ENCODE data around the gene UIMC1.
"Not testable (repeated sequence)": the region's sequence is repeated elsewhere in the genome, so short reads cannot be mapped to it uniquely, and the experiment has no call there.

UIMC1 gene

GRCh38 chr5:177015156-177015555 lies 8.6 kb upstream of the UIMC1 start:
- Histone ChIP-seq H3K4me1 (ENCODE audit: control insufficient read depth in 2 of 2, insufficient read depth in 2 of 2, low read length in 2 of 2) (no peaks in the 10 kb centered on the region), H3K9ac (ENCODE audit: low read depth in 1 of 2, low read length in 2 of 2) (no peak overlapping the region), H3K36me3 (ENCODE audit: control insufficient read depth in 2 of 2, insufficient read depth in 2 of 2, low read length in 2 of 2) (no peaks in the 10 kb centered on the region), H3K9me3 (ENCODE audit: control insufficient read depth in 2 of 2, low read length in 2 of 2) (no peaks in the 10 kb centered on the region), H3K4me3 (ENCODE audit: low read length in 2 of 2) (no peak overlapping the region), H3K27me3 (ENCODE audit: control insufficient read depth in 2 of 2, insufficient read depth in 2 of 2, low read length in 2 of 2) (no peaks in the 10 kb centered on the region), H3K27ac (ENCODE audit: low read depth in 2 of 2, low read length in 2 of 2) (no peak overlapping the region)

GRCh38 chr5:177010153-177010552 lies 3.6 kb upstream of the UIMC1 start:
- Histone ChIP-seq H3K4me1 (ENCODE audit: control insufficient read depth in 2 of 2, insufficient read depth in 2 of 2, low read length in 2 of 2) (peaks cover 4 to 5% of the 10 kb centered on the region in 2 donors), H3K9ac (ENCODE audit: low read depth in 1 of 2, low read length in 2 of 2) (no peak overlapping the region), H3K4me3 (ENCODE audit: low read length in 2 of 2) (no peak overlapping the region), H3K36me3 (ENCODE audit: control insufficient read depth in 2 of 2, insufficient read depth in 2 of 2, low read length in 2 of 2) (no peaks in the 10 kb centered on the region), H3K27ac (ENCODE audit: low read depth in 2 of 2, low read length in 2 of 2) (no peak overlapping the region), H3K9me3 (ENCODE audit: control insufficient read depth in 2 of 2, low read length in 2 of 2) (no peaks in the 10 kb centered on the region), H3K27me3 (ENCODE audit: control insufficient read depth in 2 of 2, insufficient read depth in 2 of 2, low read length in 2 of 2) (no peaks in the 10 kb centered on the region)

- H3K9me3 ChIP-seq (ENCODE audit: control insufficient read depth in 2 of 2, low read length in 2 of 2) = no peaks in the 10 kb centered on the region
- no peak overlapping the region for H3K4me3 ChIP-seq (ENCODE audit: low read length in 2 of 2)
- H3K4me1 ChIP-seq (ENCODE audit: control insufficient read depth in 2 of 2, insufficient read depth in 2 of 2, low read length in 2 of 2) = peaks cover 11 to 13% of the 10 kb centered on the region in 2 donors
- no peak overlapping the region for H3K27ac ChIP-seq (ENCODE audit: low read depth in 2 of 2, low read length in 2 of 2)
- no peaks in the 10 kb centered on the region for H3K36me3 ChIP-seq (ENCODE audit: control insufficient read depth in 2 of 2, insufficient read depth in 2 of 2, low read length in 2 of 2)
- H3K9ac ChIP-seq (ENCODE audit: low read depth in 1 of 2, low read length in 2 of 2) = no peak overlapping the region
- H3K27me3 ChIP-seq (ENCODE audit: control insufficient read depth in 2 of 2, insufficient read depth in 2 of 2, low read length in 2 of 2) = no peaks in the 10 kb centered on the region
Observed at GRCh38 chr5:177008716-177009115, 2.1 kb upstream of the UIMC1 start.

GRCh38 chr5:177005619-177006264 lies 837 bp downstream of the UIMC1 start:
- Histone ChIP-seq H3K9ac (ENCODE audit: low read depth in 1 of 2, low read length in 2 of 2) (peak overlapping the region; percentile 81 to 92), H3K27me3 (ENCODE audit: control insufficient read depth in 2 of 2, insufficient read depth in 2 of 2, low read length in 2 of 2) (no peaks in the 10 kb centered on the region), H3K9me3 (ENCODE audit: control insufficient read depth in 2 of 2, low read length in 2 of 2) (no peaks in the 10 kb centered on the region), H3K4me1 (ENCODE audit: control insufficient read depth in 2 of 2, insufficient read depth in 2 of 2, low read length in 2 of 2) (peaks cover 11 to 13% of the 10 kb centered on the region in 2 donors), H3K27ac (ENCODE audit: low read depth in 2 of 2, low read length in 2 of 2) (peak overlapping the region; percentile 93 to 94), H3K4me3 (ENCODE audit: low read length in 2 of 2) (peak overlapping the region; percentile 92 to 94), H3K36me3 (ENCODE audit: control insufficient read depth in 2 of 2, insufficient read depth in 2 of 2, low read length in 2 of 2) (no peaks in the 10 kb centered on the region)

- Histone ChIP-seq H3K9ac (ENCODE audit: low read depth in 1 of 2, low read length in 2 of 2) (peak overlapping the region in 1 of 2 donors; percentile 92), H3K27ac (ENCODE audit: low read depth in 2 of 2, low read length in 2 of 2) (no peak overlapping the region), H3K4me1 (ENCODE audit: control insufficient read depth in 2 of 2, insufficient read depth in 2 of 2, low read length in 2 of 2) (peaks cover 11 to 13% of the 10 kb centered on the region in 2 donors), H3K27me3 (ENCODE audit: control insufficient read depth in 2 of 2, insufficient read depth in 2 of 2, low read length in 2 of 2) (no peaks in the 10 kb centered on the region), H3K36me3 (ENCODE audit: control insufficient read depth in 2 of 2, insufficient read depth in 2 of 2, low read length in 2 of 2) (no peaks in the 10 kb centered on the region), H3K9me3 (ENCODE audit: control insufficient read depth in 2 of 2, low read length in 2 of 2) (no peaks in the 10 kb centered on the region), H3K4me3 (ENCODE audit: low read length in 2 of 2) (peak overlapping the region; percentile 92 to 94)
Observed at GRCh38 chr5:177004961-177005360, 1.6 kb downstream of the UIMC1 start.

GRCh38 chr5:177003649-177004048 lies 2.9 kb downstream of the UIMC1 start:
- Histone ChIP-seq H3K4me1 (ENCODE audit: control insufficient read depth in 2 of 2, insufficient read depth in 2 of 2, low read length in 2 of 2) (peaks cover 11 to 13% of the 10 kb centered on the region in 2 donors), H3K27me3 (ENCODE audit: control insufficient read depth in 2 of 2, insufficient read depth in 2 of 2, low read length in 2 of 2) (no peaks in the 10 kb centered on the region), H3K36me3 (ENCODE audit: control insufficient read depth in 2 of 2, insufficient read depth in 2 of 2, low read length in 2 of 2) (no peaks in the 10 kb centered on the region), H3K27ac (ENCODE audit: low read depth in 2 of 2, low read length in 2 of 2) (no peak overlapping the region), H3K9me3 (ENCODE audit: control insufficient read depth in 2 of 2, low read length in 2 of 2) (no peaks in the 10 kb centered on the region), H3K4me3 (ENCODE audit: low read length in 2 of 2) (no peak overlapping the region), H3K9ac (ENCODE audit: low read depth in 1 of 2, low read length in 2 of 2) (no peak overlapping the region)

GRCh38 chr5:176999526-176999925 lies 7.1 kb downstream of the UIMC1 start:
- H3K4me3 ChIP-seq (ENCODE audit: low read length in 2 of 2); H3K27me3 ChIP-seq (ENCODE audit: control insufficient read depth in 2 of 2, insufficient read depth in 2 of 2, low read length in 2 of 2); H3K4me1 ChIP-seq (ENCODE audit: control insufficient read depth in 2 of 2, insufficient read depth in 2 of 2, low read length in 2 of 2); H3K9me3 ChIP-seq (ENCODE audit: control insufficient read depth in 2 of 2, low read length in 2 of 2); H3K27ac ChIP-seq (ENCODE audit: low read depth in 2 of 2, low read length in 2 of 2); H3K36me3 ChIP-seq (ENCODE audit: control insufficient read depth in 2 of 2, insufficient read depth in 2 of 2, low read length in 2 of 2); H3K9ac ChIP-seq (ENCODE audit: low read depth in 1 of 2, low read length in 2 of 2): not testable (repeated sequence)

- Histone ChIP-seq H3K36me3 (ENCODE audit: control insufficient read depth in 2 of 2, insufficient read depth in 2 of 2, low read length in 2 of 2) (no peaks in the 10 kb centered on the region), H3K9ac (ENCODE audit: low read depth in 1 of 2, low read length in 2 of 2) (no peak overlapping the region), H3K27ac (ENCODE audit: low read depth in 2 of 2, low read length in 2 of 2) (no peak overlapping the region), H3K27me3 (ENCODE audit: control insufficient read depth in 2 of 2, insufficient read depth in 2 of 2, low read length in 2 of 2) (no peaks in the 10 kb centered on the region), H3K4me3 (ENCODE audit: low read length in 2 of 2) (no peak overlapping the region), H3K4me1 (ENCODE audit: control insufficient read depth in 2 of 2, insufficient read depth in 2 of 2, low read length in 2 of 2) (no peaks in the 10 kb centered on the region), H3K9me3 (ENCODE audit: control insufficient read depth in 2 of 2, low read length in 2 of 2) (no peaks in the 10 kb centered on the region)
Observed at GRCh38 chr5:176998828-176999227, 7.8 kb downstream of the UIMC1 start.

- H3K9me3 ChIP-seq (ENCODE audit: control insufficient read depth in 2 of 2, low read length in 2 of 2) = no peaks in the 10 kb centered on the region
- no peak overlapping the region for H3K4me3 ChIP-seq (ENCODE audit: low read length in 2 of 2)
- no peaks in the 10 kb centered on the region for H3K4me1 ChIP-seq (ENCODE audit: control insufficient read depth in 2 of 2, insufficient read depth in 2 of 2, low read length in 2 of 2)
- H3K9ac ChIP-seq (ENCODE audit: low read depth in 1 of 2, low read length in 2 of 2) = no peak overlapping the region
- no peaks in the 10 kb centered on the region for H3K27me3 ChIP-seq (ENCODE audit: control insufficient read depth in 2 of 2, insufficient read depth in 2 of 2, low read length in 2 of 2)
- no peaks in the 10 kb centered on the region for H3K36me3 ChIP-seq (ENCODE audit: control insufficient read depth in 2 of 2, insufficient read depth in 2 of 2, low read length in 2 of 2)
- no peak overlapping the region for H3K27ac ChIP-seq (ENCODE audit: low read depth in 2 of 2, low read length in 2 of 2)
Observed at GRCh38 chr5:176996780-176997179, 9.8 kb downstream of the UIMC1 start.

- no peak overlapping the region for H3K9ac ChIP-seq (ENCODE audit: low read depth in 1 of 2, low read length in 2 of 2)
- H3K36me3 ChIP-seq (ENCODE audit: control insufficient read depth in 2 of 2, insufficient read depth in 2 of 2, low read length in 2 of 2) = no peaks in the 10 kb centered on the region
- H3K9me3 ChIP-seq (ENCODE audit: control insufficient read depth in 2 of 2, low read length in 2 of 2) = no peaks in the 10 kb centered on the region
- no peaks in the 10 kb centered on the region for H3K27me3 ChIP-seq (ENCODE audit: control insufficient read depth in 2 of 2, insufficient read depth in 2 of 2, low read length in 2 of 2)
- no peak overlapping the region for H3K27ac ChIP-seq (ENCODE audit: low read depth in 2 of 2, low read length in 2 of 2)
- H3K4me3 ChIP-seq (ENCODE audit: low read length in 2 of 2) = no peak overlapping the region
- H3K4me1 ChIP-seq (ENCODE audit: control insufficient read depth in 2 of 2, insufficient read depth in 2 of 2, low read length in 2 of 2) = no peaks in the 10 kb centered on the region
Observed at GRCh38 chr5:176995896-176996767, 10.4 kb downstream of the UIMC1 start.

Data from mucosa of rectum (tissue), 2 donors.